ENCODE results near the gene OR2AG2.

Gene OR2AG2

DNA sequence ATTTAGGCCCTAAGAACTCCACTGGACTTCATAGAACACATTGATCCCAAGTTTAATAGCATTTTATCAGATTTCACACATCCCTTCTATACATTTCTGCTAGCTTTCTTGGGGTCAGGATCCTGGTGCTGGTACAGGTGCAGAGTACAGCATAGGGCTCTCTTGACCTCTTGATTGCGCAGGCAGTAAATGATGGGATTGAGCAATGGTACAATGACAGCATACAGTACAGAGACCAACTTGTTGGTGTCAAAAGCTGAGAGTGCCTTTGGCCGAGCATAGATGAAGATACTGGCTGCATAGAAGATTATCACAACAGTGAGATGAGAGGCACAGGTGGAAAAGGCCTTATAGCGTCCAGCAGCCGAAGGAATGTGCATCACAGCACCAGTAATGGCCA lies 22.9 kb upstream of the OR2AG2 start:
- no peak for DNase-seq (ENCODE audit: low read depth in 2 of 2)
- TF ChIP-seq, protein P1, sequence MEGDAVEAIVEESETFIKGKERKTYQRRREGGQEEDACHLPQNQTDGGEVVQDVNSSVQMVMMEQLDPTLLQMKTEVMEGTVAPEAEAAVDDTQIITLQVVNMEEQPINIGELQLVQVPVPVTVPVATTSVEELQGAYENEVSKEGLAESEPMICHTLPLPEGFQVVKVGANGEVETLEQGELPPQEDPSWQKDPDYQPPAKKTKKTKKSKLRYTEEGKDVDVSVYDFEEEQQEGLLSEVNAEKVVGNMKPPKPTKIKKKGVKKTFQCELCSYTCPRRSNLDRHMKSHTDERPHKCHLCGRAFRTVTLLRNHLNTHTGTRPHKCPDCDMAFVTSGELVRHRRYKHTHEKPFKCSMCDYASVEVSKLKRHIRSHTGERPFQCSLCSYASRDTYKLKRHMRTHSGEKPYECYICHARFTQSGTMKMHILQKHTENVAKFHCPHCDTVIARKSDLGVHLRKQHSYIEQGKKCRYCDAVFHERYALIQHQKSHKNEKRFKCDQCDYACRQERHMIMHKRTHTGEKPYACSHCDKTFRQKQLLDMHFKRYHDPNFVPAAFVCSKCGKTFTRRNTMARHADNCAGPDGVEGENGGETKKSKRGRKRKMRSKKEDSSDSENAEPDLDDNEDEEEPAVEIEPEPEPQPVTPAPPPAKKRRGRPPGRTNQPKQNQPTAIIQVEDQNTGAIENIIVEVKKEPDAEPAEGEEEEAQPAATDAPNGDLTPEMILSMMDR (IDR thresholded peaks at IDR 0.05; ENCODE audit: low read depth, low read length) = no peak
- H3K4me3 ChIP-seq (replicated peaks in 1 of 2; ENCODE audit: low read depth in 2 of 2, low read length in 2 of 2) = no peak overlapping the region

- DNase-seq (ENCODE audit: low read depth in 2 of 2) = no peak
- H3K4me3 ChIP-seq (replicated peaks in 1 of 2; ENCODE audit: low read depth in 2 of 2, low read length in 2 of 2) = no peak overlapping the region
- TF ChIP-seq, protein P1 (IDR thresholded peaks at IDR 0.05; ENCODE audit: low read depth, low read length) = no peak
These were observed 18.8 kb upstream of the OR2AG2 start for GRCh38 chr11:6790546-6790945.

DNA sequence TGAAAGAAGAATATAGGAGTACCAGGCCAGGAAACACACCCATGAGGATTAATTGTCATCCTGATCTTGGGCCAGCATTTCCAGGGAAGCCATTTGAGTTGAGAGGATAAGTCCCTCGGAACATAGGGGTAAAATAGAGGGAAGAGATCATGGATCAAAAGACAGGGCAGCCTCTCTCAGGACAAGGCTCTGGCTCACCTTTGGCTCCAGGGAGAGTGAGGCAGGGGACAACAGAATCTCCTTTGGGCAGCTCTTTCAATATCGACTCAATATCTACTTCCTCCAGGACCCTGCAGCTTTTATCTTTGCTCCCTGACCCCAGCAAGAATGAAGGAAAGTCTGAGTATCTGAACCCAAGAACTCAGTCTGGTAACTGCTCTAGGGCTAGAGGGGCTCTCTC lies 10.9 kb upstream of the OR2AG2 start, which contains the start of gene OR2AG1:
OR2AG1 (plus strand) TSS at position 301 of the 400 bp plus-strand sequence. CDS start 2,018 bp downstream, outside the sequence.
- DNase-seq (ENCODE audit: low read depth in 2 of 2) = no peak
- no peak within 1 kb of the TSS for H3K4me3 ChIP-seq (replicated peaks in 1 of 2; ENCODE audit: low read depth in 2 of 2, low read length in 2 of 2)
- TF ChIP-seq, protein P1 (IDR thresholded peaks at IDR 0.05; ENCODE audit: low read depth, low read length) = no peak

DNA sequence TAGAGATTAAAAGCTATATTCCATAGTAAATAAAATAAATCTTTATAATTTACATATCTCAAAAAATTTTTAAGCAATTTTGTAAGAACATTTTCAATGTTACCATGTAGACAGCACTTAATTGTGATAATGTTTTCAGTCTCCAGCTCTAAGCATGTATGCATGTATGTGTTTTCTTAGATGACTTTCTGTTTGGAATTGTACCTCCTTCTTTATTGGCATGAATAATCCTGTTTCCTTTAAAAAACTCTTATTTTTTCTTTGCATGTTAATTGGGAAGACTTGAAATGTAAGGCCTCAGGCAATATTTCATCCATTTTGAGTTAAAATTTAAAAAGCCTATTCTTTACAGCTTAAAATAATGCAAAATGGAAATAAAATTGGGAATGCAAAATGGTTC lies 9.1 kb upstream of the OR2AG2 start:
- DNase-seq (ENCODE audit: low read depth in 2 of 2) = no peak
- H3K4me3 ChIP-seq (replicated peaks in 1 of 2; ENCODE audit: low read depth in 2 of 2, low read length in 2 of 2) = no peak overlapping the region
- TF ChIP-seq, protein P1 (IDR thresholded peaks at IDR 0.05; ENCODE audit: low read depth, low read length) = no peak

GRCh38 chr11:6778518-6778917 lies 6.7 kb upstream of the OR2AG2 start:
- H3K4me3 ChIP-seq (replicated peaks in 1 of 2; ENCODE audit: low read depth in 2 of 2, low read length in 2 of 2) = no peak overlapping the region
- TF ChIP-seq, protein P1 (IDR thresholded peaks at IDR 0.05; ENCODE audit: low read depth, low read length) = no peak
- DNase-seq (ENCODE audit: low read depth in 2 of 2) = no peak

DNA sequence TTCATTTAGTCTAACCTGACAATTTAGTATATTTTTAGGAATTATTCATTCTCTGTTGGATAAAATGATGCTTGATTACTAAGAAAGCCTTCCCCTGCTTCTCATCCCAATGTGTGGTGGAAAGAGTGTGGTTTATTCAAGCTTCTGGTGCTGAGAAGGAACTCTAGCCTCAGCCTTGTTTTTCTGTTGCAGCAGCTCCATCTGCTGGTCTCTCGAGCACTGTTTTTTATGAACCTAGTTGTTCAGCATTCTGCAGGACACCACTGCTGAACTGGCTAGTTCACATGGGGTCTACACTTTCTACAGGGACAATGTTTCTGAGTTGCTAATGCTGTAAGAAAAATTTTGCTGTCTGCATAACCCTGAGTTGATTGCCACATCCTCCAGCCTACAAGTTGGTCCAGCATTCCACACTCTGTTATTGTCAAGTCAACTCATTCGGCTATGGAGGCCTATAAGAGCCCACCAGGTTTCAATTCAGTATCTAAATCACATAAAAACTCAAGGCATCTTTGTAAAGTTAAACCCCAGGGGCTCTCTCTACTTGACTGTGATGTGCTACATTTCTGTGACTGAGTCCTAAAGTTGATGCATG lies 14.3 kb downstream of the OR2AG2 start:
- DNase-seq (ENCODE audit: low read depth in 2 of 2) = peak; percentile 76 to 78
- no peak overlapping the region for H3K4me3 ChIP-seq (replicated peaks in 1 of 2; ENCODE audit: low read depth in 2 of 2, low read length in 2 of 2)
- TF ChIP-seq, protein P1 (IDR thresholded peaks at IDR 0.05; ENCODE audit: low read depth, low read length) = peak; percentile 59

DNA sequence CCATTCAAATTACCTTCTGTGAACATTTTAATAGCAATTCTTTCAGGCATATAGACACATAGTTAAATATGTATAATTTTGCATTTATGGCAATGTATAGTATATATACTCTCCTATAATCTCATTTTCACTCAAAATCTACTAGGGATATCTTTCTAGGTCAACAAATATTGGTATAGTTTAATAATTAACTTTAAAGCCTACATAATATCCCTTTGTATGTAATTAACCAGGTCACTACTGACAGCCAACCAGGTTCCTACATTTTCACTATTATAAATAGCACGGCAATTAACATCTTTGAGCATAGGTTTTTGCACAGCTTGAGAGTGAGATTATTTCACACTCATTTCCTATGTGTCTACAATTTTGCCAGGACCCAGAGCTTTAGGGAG lies 15.8 kb downstream of the OR2AG2 start:
- H3K4me3 ChIP-seq (replicated peaks in 1 of 2; ENCODE audit: low read depth in 2 of 2, low read length in 2 of 2) = no peak overlapping the region
- TF ChIP-seq, protein P1 (IDR thresholded peaks at IDR 0.05; ENCODE audit: low read depth, low read length) = no peak
- DNase-seq (ENCODE audit: low read depth in 2 of 2) = no peak

All from cardiac fibroblast (primary cell).